Measurements from ENCODE around the gene SLC44A3. TPM values are rescaled to one million over a fixed set of nuclear protein-coding genes. Genes with fewer than 3 reads are reported as not detected.

Gene SLC44A3
- total and polyA plus RNA-seq, 2 of the 13 experiments (the other 11 are each of a cell fraction or from before 2014, with no cell fraction given) = 6.8 to 14.1 TPM

DNA sequence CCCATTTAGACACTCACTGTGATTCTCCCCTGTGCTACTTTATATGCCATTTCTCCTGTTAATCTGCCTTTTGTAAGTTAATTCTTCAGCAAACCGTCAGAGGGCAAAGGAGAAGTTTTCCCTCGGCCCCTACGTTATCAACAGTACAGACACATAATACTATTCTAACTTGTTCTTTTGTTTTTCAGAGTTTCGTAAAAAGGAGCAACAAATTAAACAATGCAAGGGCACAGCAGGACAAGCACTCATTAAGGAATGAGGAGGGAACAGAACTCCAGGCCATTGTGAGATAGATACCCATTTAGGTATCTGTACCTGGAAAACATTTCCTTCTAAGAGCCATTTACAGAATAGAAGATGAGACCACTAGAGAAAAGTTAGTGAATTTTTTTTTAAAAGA, 74.5 kb downstream of the SLC44A3 start:
- FAIRE-seq (no peak), DNase-seq (ENCODE audit: low spot score) (no peak), ATAC-seq (no peak)
- Histone ChIP-seq H3K9me3 (ENCODE audit: low read length) (no peaks in the 10 kb centered on the region), H3K27ac (ENCODE audit: extremely low read length, insufficient read depth, low read length) (no peak overlapping the region), H3K4me1 (ENCODE audit: insufficient read depth, low read length) (peaks cover 19% of the 10 kb centered on the region), H3K9ac (ENCODE audit: insufficient read depth, low read depth, low read length) (no peak overlapping the region), H3K4me2 (ENCODE audit: low read depth, low read length) (no peak overlapping the region; the same call in 1 of the 2 replicates), H3K27me3 (ENCODE audit: control insufficient read depth in 1 of 2, insufficient read depth in 2 of 2, low read length in 2 of 2) (no peaks in the 10 kb centered on the region), H2AFZ (ENCODE audit: low read length) (no peak overlapping the region), H3K79me2 (ENCODE audit: insufficient read depth, low read length) (no peaks in the 10 kb centered on the region), H3K36me3 (replicated peaks in 1 of 2; ENCODE audit: control insufficient read depth in 1 of 2, insufficient read depth in 2 of 2, low read length in 2 of 2) (peaks cover 16 to 37% of the 10 kb centered on the region in 2 experiments), H3K4me3 (replicated peaks in 1 of 3; ENCODE audit: insufficient read depth in 1 of 3, low read depth in 2 of 3, low read length in 3 of 3) (no peak overlapping the region), H4K20me1 (ENCODE audit: insufficient read depth, low read length) (no peaks in the 10 kb centered on the region)
- POLR2A ChIA-PET = interaction anchor here (1.6 kb wide), 1 partner anchor 147 kb away, joined by 4 read pairs; no protein-coding TSS in a partner anchor
- in situ Hi-C loops (cut with HindIII; ENCODE audit: extremely low pct_ligation_motif_present, low pct_unique_long_range_greater_than_20kb) = no loop called here
- TF ChIP-seq CREM (IDR thresholded peaks at IDR 0.05) (peak; percentile 13; the same call in 1 of the 2 replicates), CREM (CRISPR knock-in tag; IDR thresholded peaks at IDR 0.05) (no peak), RFX3 (CRISPR knock-in tag; IDR thresholded peaks at IDR 0.05) (no peak), ATF5 (CRISPR knock-in tag; IDR thresholded peaks at IDR 0.05; ENCODE audit: low read depth) (no peak), KAT7 (CRISPR knock-in tag; IDR thresholded peaks at IDR 0.05; ENCODE audit: borderline replicate concordance) (no peak), CEBPG (CRISPR knock-in tag; IDR thresholded peaks at IDR 0.05) (no peak), NCOR1 (IDR thresholded peaks at IDR 0.05; ENCODE audit: borderline replicate concordance, low read length) (no peak)
- WGBS (ENCODE audit: low lambda C conversion rate) = 65% methylated on average over 4 of the region's 4 CpGs
- intact Hi-C loops (cut with micrococcal nuclease; ENCODE audit: unreplicated experiment) = no loop called here
- CTCF ChIA-PET (ENCODE audit: low intra/inter-chr PET ratio, low total read pairs) = no interaction called here
- no TSS peak for BruUV-seq (replicated peaks)

DNA sequence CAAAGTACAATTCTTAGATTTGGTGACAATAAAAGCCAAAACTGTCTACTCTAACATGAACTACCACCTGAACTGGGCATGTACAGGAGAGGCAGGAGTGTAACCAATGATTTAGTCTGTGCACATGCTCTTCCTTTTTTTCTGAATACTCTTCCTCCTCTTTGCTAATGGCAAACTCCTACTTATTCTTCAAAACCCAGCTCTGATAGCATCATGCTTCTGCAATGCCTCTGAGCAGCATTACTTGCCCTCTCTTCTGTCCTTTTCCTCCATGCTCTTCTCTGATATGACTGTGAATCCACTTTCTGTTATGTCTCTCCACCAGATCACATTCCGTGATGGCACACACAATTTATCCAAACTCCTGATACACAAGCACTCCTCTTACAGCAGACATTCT, 75.4 kb downstream of the SLC44A3 start:
- intact Hi-C loops (cut with micrococcal nuclease; ENCODE audit: unreplicated experiment) (no loop called here), in situ Hi-C loops (cut with HindIII; ENCODE audit: extremely low pct_ligation_motif_present, low pct_unique_long_range_greater_than_20kb) (no loop called here)
- Histone ChIP-seq H3K27ac (ENCODE audit: extremely low read length, insufficient read depth, low read length) (no peak overlapping the region), H3K4me2 (ENCODE audit: low read depth, low read length) (no peak overlapping the region), H3K9ac (ENCODE audit: insufficient read depth, low read depth, low read length) (no peak overlapping the region), H3K36me3 (replicated peaks in 1 of 2; ENCODE audit: control insufficient read depth in 1 of 2, insufficient read depth in 2 of 2, low read length in 2 of 2) (peaks cover 18 to 43% of the 10 kb centered on the region in 2 experiments), H2AFZ (ENCODE audit: low read length) (no peak overlapping the region), H3K27me3 (ENCODE audit: control insufficient read depth in 1 of 2, insufficient read depth in 2 of 2, low read length in 2 of 2) (no peaks in the 10 kb centered on the region), H3K79me2 (ENCODE audit: insufficient read depth, low read length) (no peaks in the 10 kb centered on the region), H4K20me1 (ENCODE audit: insufficient read depth, low read length) (no peaks in the 10 kb centered on the region), H3K4me1 (ENCODE audit: insufficient read depth, low read length) (peaks cover 23% of the 10 kb centered on the region), H3K4me3 (replicated peaks in 1 of 3; ENCODE audit: insufficient read depth in 1 of 3, low read depth in 2 of 3, low read length in 3 of 3) (no peak overlapping the region), H3K9me3 (ENCODE audit: low read length) (no peaks in the 10 kb centered on the region)
- FAIRE-seq (no peak), DNase-seq (ENCODE audit: low spot score) (no peak), ATAC-seq (no peak)
- 100% methylated on average over 1 of the region's 1 CpG for WGBS (ENCODE audit: low lambda C conversion rate)
- CTCF ChIA-PET (ENCODE audit: low intra/inter-chr PET ratio, low total read pairs) = interaction anchor here (0.7 kb wide), 1 partner anchor 150 kb away, joined by 3 read pairs; no protein-coding TSS in a partner anchor
- BruUV-seq (replicated peaks) = no TSS peak
- POLR2A ChIA-PET = interaction anchor here (1.6 kb wide), 1 partner anchor 146 kb away, joined by 4 read pairs; no protein-coding TSS in a partner anchor
- no peak for TF ChIP-seq DR1 (CRISPR knock-in tag; IDR thresholded peaks at IDR 0.05)
- no peak for TF ChIP-seq HMGXB4 (CRISPR knock-in tag; IDR thresholded peaks at IDR 0.05; ENCODE audit: borderline replicate concordance in 1 of 2, low read depth in 1 of 2)
- TF ChIP-seq PHF21A (CRISPR knock-in tag; IDR thresholded peaks at IDR 0.05) = no peak
- no peak for TF ChIP-seq TAF1 (CRISPR knock-in tag; IDR thresholded peaks at IDR 0.05)
- no peak for TF ChIP-seq XRCC5 (optimal IDR thresholded peaks at IDR 0.05; ENCODE audit: low read length)
- TF ChIP-seq POLR2G (IDR thresholded peaks at IDR 0.05; ENCODE audit: low read depth, low read length) = 0 out of 2 replicates have a peak, but pooled peaks have one; percentile 38
- no peak for TF ChIP-seq SSRP1 (CRISPR knock-in tag; IDR thresholded peaks at IDR 0.05)
- no peak for TF ChIP-seq POLR2AphosphoS2 (IDR thresholded peaks at IDR 0.05; ENCODE audit: low read depth, low read length)
- TF ChIP-seq SRSF9 (IDR thresholded peaks at IDR 0.05; ENCODE audit: borderline replicate concordance, insufficient read depth, low read depth, low read length, poor library complexity, severe bottlenecking) = no peak
- TF ChIP-seq ZNF431 (CRISPR knock-in tag; IDR thresholded peaks at IDR 0.05; ENCODE audit: borderline replicate concordance, low read depth) = no peak
- TF ChIP-seq ZNF616 (CRISPR knock-in tag; IDR thresholded peaks at IDR 0.05; ENCODE audit: low read depth) = no peak
- no peak for TF ChIP-seq PPARG (CRISPR knock-in tag; conservative IDR thresholded peaks at IDR 0.05)

Measured in HepG2 (cell line).